HepG2 (cell line): ENCODE results near the gene MAP3K8. TPM values are rescaled to one million over a fixed set of nuclear protein-coding genes. Genes with fewer than 3 reads are reported as not detected.
A peak's percentile ranks its signal among the peaks of the same experiment; 100 is the strongest.

ENCODE experiments used
- AHDC1 ChIP-seq: sonication (generic); formaldehyde crosslinking; IDR thresholded peaks from 2 replicates; pipeline ENCODE4 v1.5.1; 2020; ENCODE audit warnings: mild to moderate bottlenecking, missing genetic modification reagents, borderline replicate concordance
- CENPBD1 ChIP-seq: sonication (generic); formaldehyde crosslinking; IDR thresholded peaks from 2 replicates; pipeline ENCODE4 v1.8.0; 2022; ENCODE audit warnings: missing genetic modification reagents, low read depth, mild to moderate bottlenecking, borderline replicate concordance
- ETS1 ChIP-seq: sonication (generic); formaldehyde crosslinking; IDR thresholded peaks from 2 replicates; pipeline ENCODE4 v1.4.0; 2020; ENCODE audit warnings: missing genetic modification reagents
- GATA4 ChIP-seq: sonication (generic); IDR thresholded peaks from 2 replicates; pipeline ENCODE4 v1.6.1; 2016; ENCODE audit warnings: antibody characterized with exemption, low read depth, borderline replicate concordance
- HNRNPL ChIP-seq: fragments of 200-400 bp; formaldehyde crosslinking; IDR thresholded peaks from 2 replicates; pipeline ENCODE4 v1.6.1; 2017; ENCODE audit warnings: mild to moderate bottlenecking, low read depth, low read length
- MAZ ChIP-seq, 2 experiments: sonication (generic) in 1 of 2; formaldehyde crosslinking in 1 of 2; IDR thresholded peaks; 2 replicates each; pipeline versions ENCODE4 v1.5.0 to v1.6.1; 2012 to 2020; ENCODE audit warnings: low read depth in 2 of 2, mild to moderate bottlenecking in 2 of 2, borderline replicate concordance in 1 of 2, improper control_type of control experiment in 1 of 2, low read length in 1 of 2, missing genetic modification reagents in 1 of 2, moderate library complexity in 1 of 2
- MBD4 ChIP-seq: IDR thresholded peaks from 2 replicates; pipeline ENCODE4 v1.6.1; 2012; ENCODE audit warnings: low read length, inconsistent platforms, borderline replicate concordance
- MBNL3 ChIP-seq: fragments of 250-450 bp; sonication (Bioruptor Pico); conservative IDR thresholded peaks from 2 replicates; pipeline ENCODE4 v1.8.0; 2022; ENCODE audit warnings: mild to moderate bottlenecking, inconsistent platforms
- SRSF4 ChIP-seq: fragments of 200-400 bp; formaldehyde crosslinking; IDR thresholded peaks from one replicate; pipeline ENCODE4 v1.6.1; 2018; ENCODE audit warnings: mild to moderate bottlenecking, low read depth, low read length, moderate library complexity; ENCODE audit not compliant: poor library complexity, severe bottlenecking
- YEATS4 ChIP-seq: sonication (generic); formaldehyde crosslinking; IDR thresholded peaks from 2 replicates; pipeline ENCODE4 v1.4.0; 2020; ENCODE audit warnings: missing genetic modification reagents, borderline replicate concordance
- ZFX ChIP-seq: sonication (generic); formaldehyde crosslinking; IDR thresholded peaks from 2 replicates; pipeline ENCODE4 v1.4.0; 2020; ENCODE audit warnings: mild to moderate bottlenecking, low read depth, missing genetic modification reagents, moderate library complexity
- ZFYVE20 ChIP-seq: sonication (generic); formaldehyde crosslinking; IDR thresholded peaks from 2 replicates; pipeline ENCODE4 v1.8.0; 2023; ENCODE audit warnings: low read depth, mild to moderate bottlenecking, moderate library complexity, missing genetic modification reagents, borderline replicate concordance
- ZNF225 ChIP-seq: sonication (generic); formaldehyde crosslinking; IDR thresholded peaks from 2 replicates; pipeline ENCODE4 v1.4.0; 2020; ENCODE audit warnings: mild to moderate bottlenecking, missing genetic modification reagents
- ZNF326 ChIP-seq: sonication (generic); formaldehyde crosslinking; IDR thresholded peaks from 2 replicates; pipeline ENCODE4 v1.4.0; 2020; ENCODE audit warnings: missing genetic modification reagents, borderline replicate concordance
- ZNF510 ChIP-seq: sonication (generic); formaldehyde crosslinking; IDR thresholded peaks from 2 replicates; pipeline ENCODE4 v1.4.0; 2020; ENCODE audit warnings: low read depth, mild to moderate bottlenecking, missing genetic modification reagents
- ZNF530 ChIP-seq: sonication (generic); formaldehyde crosslinking; IDR thresholded peaks from 2 replicates; pipeline ENCODE4 v1.5.0; 2020; ENCODE audit warnings: low read depth, mild to moderate bottlenecking, missing genetic modification reagents
- ZNF546 ChIP-seq: sonication (generic); formaldehyde crosslinking; conservative IDR thresholded peaks from 2 replicates; pipeline ENCODE4 v1.8.1; 2023; ENCODE audit warnings: mild to moderate bottlenecking, missing genetic modification reagents
- ZNF564 ChIP-seq: sonication (generic); formaldehyde crosslinking; IDR thresholded peaks from 2 replicates; pipeline ENCODE4 v1.8.1; 2023; ENCODE audit warnings: mild to moderate bottlenecking, missing genetic modification reagents
- ZNF615 ChIP-seq: sonication (generic); formaldehyde crosslinking; IDR thresholded peaks from 2 replicates; pipeline ENCODE4 v1.5.0; 2020; ENCODE audit warnings: mild to moderate bottlenecking, missing genetic modification reagents, borderline replicate concordance
- ZNF773 ChIP-seq: sonication (generic); formaldehyde crosslinking; IDR thresholded peaks from 2 replicates; pipeline ENCODE4 v1.4.0; 2020; ENCODE audit warnings: missing genetic modification reagents, borderline replicate concordance
- ZUFSP ChIP-seq: sonication (generic); formaldehyde crosslinking; IDR thresholded peaks from 2 replicates; pipeline ENCODE4 v1.9.0; 2021; ENCODE audit warnings: missing genetic modification reagents, mild to moderate bottlenecking, borderline replicate concordance
- polyA plus RNA-seq, 8 experiments: library from polyadenylated mRNA; depleted of rRNA in 3 of 8; stranded (reverse) in 7 of 8; unstranded in 1 of 8; fragments of >200 nt; fragmentation: Illumina TruSeq in 4 of 8; extraction: Trizol in 4 of 8; gene quantifications; 2 replicates each; pipeline versions ENCODE4 v1.2.1 to v1.2.3, GENCODE V29; 2011 to 2016; ENCODE audit warnings: low read depth in 4 of 8, missing spikeins in 1 of 8, mixed read lengths in 1 of 8; ENCODE audit not compliant: insufficient read depth in 1 of 8
- total RNA-seq, 5 experiments: library from RNA; depleted of rRNA; stranded (reverse); fragments of >200 nt; fragmentation: Illumina TruSeq; extraction: Trizol; gene quantifications; 2 replicates each; pipeline ENCODE4 v1.2.3, GENCODE V29; 2016; ENCODE audit warnings: low read depth in 1 of 5

Gene MAP3K8
- total and polyA plus RNA-seq, 2 of the 13 experiments (the other 11 are each of a cell fraction or from before 2014, with no cell fraction given) = 19.3 to 37.9 TPM

- TF ChIP-seq MAZ (IDR thresholded peaks at IDR 0.05; ENCODE audit: borderline replicate concordance, low read depth, low read length) (no peak), MAZ (CRISPR knock-in tag; IDR thresholded peaks at IDR 0.05; ENCODE audit: low read depth) (no peak), ZUFSP (no peak), HNRNPL (no peak), MBNL3 (no peak), ZNF546 (CRISPR knock-in tag) (no peak), ZNF615 (CRISPR knock-in tag) (no peak), CENPBD1 (CRISPR knock-in tag) (no peak), ETS1 (CRISPR knock-in tag) (no peak), MBD4 (no peak), ZFYVE20 (no peak), SRSF4 (peak; percentile 4), ZNF530 (CRISPR knock-in tag) (no peak), ZNF510 (CRISPR knock-in tag) (no peak), ZNF773 (CRISPR knock-in tag) (no peak), ZNF225 (CRISPR knock-in tag) (no peak), ZNF326 (CRISPR knock-in tag) (no peak), YEATS4 (CRISPR knock-in tag) (peak; percentile 8; the same call in 1 of the 2 replicates), AHDC1 (no peak), ZFX (CRISPR knock-in tag) (no peak), GATA4 (no peak), ZNF564 (CRISPR knock-in tag) (no peak)
Measured at GRCh38 chr10:30433306-30433729, 666 bp upstream of the MAP3K8 start (continued).
